HEK293T (cell line): ENCODE results near the gene CSTPP1.

Experiments
- CTCF ChIA-PET: fragments of 350-600 bp; formaldehyde crosslinking; extraction: SDS; loops from one replicate; lab custom pipeline; 2021; ENCODE audit warnings: antibody characterized with exemption, inconsistent platforms; lab: Yijun Ruan, JAX
- POLR2A ChIA-PET: fragments of 350-600 bp; formaldehyde crosslinking; extraction: SDS; loops from one replicate; lab custom pipeline; 2020; ENCODE audit warnings: antibody characterized with exemption, inconsistent platforms; lab: Yijun Ruan, JAX
- DNase-seq: peaks from one replicate; pipeline ENCODE4 v3.0.0; 2012; ENCODE audit warnings: mixed read lengths; ENCODE audit errors: extremely low spot score
- ARNT ChIP-seq: fragments of 450-650 bp; IDR thresholded peaks from 2 replicates; pipeline ENCODE4 v1.6.1; 2017; ENCODE audit warnings: mild to moderate bottlenecking
- BHLHE40 ChIP-seq: fragments of 450-650 bp; IDR thresholded peaks from 2 replicates; pipeline ENCODE4 v1.6.1; 2016; ENCODE audit warnings: mild to moderate bottlenecking, moderate library complexity, borderline replicate concordance
- CTBP1 ChIP-seq: fragments of 450-650 bp; IDR thresholded peaks from 2 replicates; pipeline ENCODE4 v1.6.1; 2016; ENCODE audit warnings: borderline replicate concordance
- ELF4 ChIP-seq: fragments of 450-650 bp; IDR thresholded peaks from 2 replicates; pipeline ENCODE4 v1.6.1; 2017; ENCODE audit warnings: antibody characterized with exemption
- FOXA1 ChIP-seq: fragments of 450-650 bp; IDR thresholded peaks from 2 replicates; pipeline ENCODE4 v1.6.1; 2016; ENCODE audit warnings: mild to moderate bottlenecking
- FOXK2 ChIP-seq: fragments of 450-650 bp; IDR thresholded peaks from 2 replicates; pipeline ENCODE4 v1.6.1; 2016; ENCODE audit warnings: mild to moderate bottlenecking
- FOXM1 ChIP-seq: fragments of 450-650 bp; IDR thresholded peaks from 2 replicates; pipeline ENCODE4 v1.6.1; 2017; ENCODE audit warnings: mild to moderate bottlenecking, borderline replicate concordance
- HDGF ChIP-seq: fragments of 450-650 bp; IDR thresholded peaks from 2 replicates; pipeline ENCODE4 v1.6.1; 2017; ENCODE audit warnings: antibody characterized with exemption, borderline replicate concordance
- L3MBTL2 ChIP-seq: fragments of 450-650 bp; conservative IDR thresholded peaks from 2 replicates; pipeline ENCODE4 v1.6.1; 2016; ENCODE audit warnings: mild to moderate bottlenecking
- LEF1 ChIP-seq: fragments of 450-650 bp; IDR thresholded peaks from 2 replicates; pipeline ENCODE4 v1.6.1; 2017; ENCODE audit warnings: mild to moderate bottlenecking, borderline replicate concordance
- NFRKB ChIP-seq: fragments of 450-650 bp; IDR thresholded peaks from 2 replicates; pipeline ENCODE4 v1.6.1; 2016; ENCODE audit warnings: mild to moderate bottlenecking, moderate library complexity
- PKNOX1 ChIP-seq: fragments of 450-650 bp; IDR thresholded peaks from 2 replicates; pipeline ENCODE4 v1.6.1; 2016
- SP1 ChIP-seq: fragments of 450-650 bp; IDR thresholded peaks from 2 replicates; pipeline ENCODE4 v1.6.1; 2017
- SUZ12 ChIP-seq: fragments of 450-650 bp; IDR thresholded peaks from 2 replicates; pipeline ENCODE4 v1.6.1; 2016; ENCODE audit warnings: mild to moderate bottlenecking
- TARDBP ChIP-seq: fragments of 450-650 bp; IDR thresholded peaks from 2 replicates; pipeline ENCODE4 v1.6.1; 2016
- ZNF384 ChIP-seq: fragments of 450-650 bp; IDR thresholded peaks from 2 replicates; pipeline ENCODE4 v1.6.1; 2016

CSTPP1 gene

GRCh38 chr11:47099214-47099917 lies 162.8 kb downstream of the CSTPP1 start:
- CTCF ChIA-PET, result no interaction called here
- POLR2A ChIA-PET, result no interaction called here
- DNase-seq, result no peak
- no peak for TF ChIP-seq TARDBP
- no peak for TF ChIP-seq HDGF
- no peak for TF ChIP-seq LEF1
- no peak for TF ChIP-seq FOXM1
- no peak for TF ChIP-seq SUZ12
- TF ChIP-seq SP1, result no peak
- no peak for TF ChIP-seq FOXA1
- no peak for TF ChIP-seq ZNF384
- no peak for TF ChIP-seq CTBP1
- TF ChIP-seq FOXK2, result no peak
- no peak for TF ChIP-seq BHLHE40
- TF ChIP-seq ELF4, result no peak
- TF ChIP-seq PKNOX1, result no peak

GRCh38 chr11:47099918-47100315 lies 163.4 kb downstream of the CSTPP1 start:
- CTCF ChIA-PET, result no interaction called here
- DNase-seq, result no peak
- TF ChIP-seq FOXM1 (no peak), TARDBP (no peak), CTBP1 (no peak), ZNF384 (no peak), ARNT (no peak)
- POLR2A ChIA-PET, result no interaction called here

- no peak for TF ChIP-seq SUZ12
- TF ChIP-seq PKNOX1, result no peak
- TF ChIP-seq LEF1, result no peak
- no peak for TF ChIP-seq HDGF
- no peak for TF ChIP-seq NFRKB
- CTCF ChIA-PET, result no interaction called here
- POLR2A ChIA-PET, result no interaction called here
- DNase-seq, result no peak
These were observed 164.8 kb downstream of the CSTPP1 start for GRCh38 chr11:47101406-47101805.

GRCh38 chr11:47104261-47104950 lies 167.8 kb downstream of the CSTPP1 start:
- no peak for DNase-seq
- TF ChIP-seq HDGF (no peak), TARDBP (no peak), LEF1 (no peak), BHLHE40 (no peak), SP1 (no peak), ELF4 (no peak), ARNT (no peak), FOXK2 (no peak), L3MBTL2 (no peak), FOXM1 (no peak), SUZ12 (no peak), CTBP1 (no peak), NFRKB (no peak), PKNOX1 (no peak), ZNF384 (no peak), FOXA1 (no peak)
- ChIA-PET POLR2A (no interaction called here), CTCF (interaction anchor here (1.0 kb wide), 1 partner anchor 15 kb away, joined by 3 read pairs; no protein-coding TSS in a partner anchor)

GRCh38 chr11:47105541-47105940 lies 169.0 kb downstream of the CSTPP1 start:
- TF ChIP-seq ARNT, result no peak
- TF ChIP-seq ELF4, result no peak
- CTCF ChIA-PET, result interaction anchor here (1.0 kb wide), 1 partner anchor 14 kb away, joined by 3 read pairs; no protein-coding TSS in a partner anchor
- DNase-seq, result no peak
- POLR2A ChIA-PET, result no interaction called here

GRCh38 chr11:47105974-47106373 lies 169.4 kb downstream of the CSTPP1 start:
- no peak for TF ChIP-seq ELF4
- no peak for DNase-seq
- ChIA-PET CTCF (no interaction called here), POLR2A (no interaction called here)

- DNase-seq, result no peak
- no peak for TF ChIP-seq NFRKB
- TF ChIP-seq FOXM1, result no peak
- TF ChIP-seq CTBP1, result no peak
- TF ChIP-seq ELF4, result no peak
- TF ChIP-seq ARNT, result no peak
- TF ChIP-seq SP1, result no peak
- TF ChIP-seq HDGF, result no peak
- TF ChIP-seq FOXA1, result no peak
- no peak for TF ChIP-seq FOXK2
- CTCF ChIA-PET, result no interaction called here
- POLR2A ChIA-PET, result no interaction called here
These were observed 170.3 kb downstream of the CSTPP1 start for GRCh38 chr11:47106798-47107411.
